ENCODE results near the gene DHX15. TPM values are rescaled to one million over a fixed set of nuclear protein-coding genes. Genes with fewer than 3 reads are reported as not detected.

Gene DHX15
- total and polyA plus RNA-seq, 2 of the 13 experiments (the other 11 are each of a cell fraction or from before 2014, with no cell fraction given) = 92.9 to 165 TPM

DNA sequence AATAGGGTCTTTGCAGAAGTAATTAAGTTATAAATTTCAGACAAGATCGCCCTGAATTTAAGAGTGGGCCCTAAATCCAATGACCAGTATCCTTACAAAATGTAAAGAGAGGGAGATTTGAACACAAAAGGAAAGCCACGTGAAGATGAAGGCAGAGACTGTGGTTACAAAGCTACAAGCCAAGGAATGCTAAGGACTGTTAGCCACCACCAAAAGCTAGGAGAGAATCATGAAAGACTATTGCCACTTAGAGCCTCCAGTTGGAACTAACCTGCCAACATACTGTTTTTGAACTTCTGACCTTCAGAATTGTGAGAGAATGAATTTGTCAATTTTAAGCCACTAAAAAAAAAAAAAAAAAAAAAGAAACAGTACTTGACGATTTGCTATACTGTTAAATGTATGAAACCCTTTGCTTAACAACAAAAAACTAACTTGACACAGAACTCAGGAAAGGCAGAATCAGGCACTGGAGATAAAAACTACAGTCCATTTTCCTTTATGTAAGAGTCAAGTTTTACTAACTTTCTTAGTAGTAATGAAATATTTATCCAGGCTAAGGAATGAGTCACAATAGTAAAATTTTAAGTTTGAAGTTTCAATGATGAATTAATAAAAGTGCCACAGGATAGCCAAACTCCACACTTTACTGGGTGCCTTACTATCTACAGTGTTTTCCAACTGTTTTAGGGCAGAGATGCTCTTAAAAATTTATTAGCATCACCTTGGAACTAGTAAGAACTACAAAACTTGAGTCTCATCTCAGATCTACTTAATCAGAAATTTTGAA lies 25.1 kb downstream of the DHX15 start:
- DNase-seq (ENCODE audit: low spot score) (no peak), FAIRE-seq (no peak), ATAC-seq (no peak)
- TF ChIP-seq, protein P1, sequence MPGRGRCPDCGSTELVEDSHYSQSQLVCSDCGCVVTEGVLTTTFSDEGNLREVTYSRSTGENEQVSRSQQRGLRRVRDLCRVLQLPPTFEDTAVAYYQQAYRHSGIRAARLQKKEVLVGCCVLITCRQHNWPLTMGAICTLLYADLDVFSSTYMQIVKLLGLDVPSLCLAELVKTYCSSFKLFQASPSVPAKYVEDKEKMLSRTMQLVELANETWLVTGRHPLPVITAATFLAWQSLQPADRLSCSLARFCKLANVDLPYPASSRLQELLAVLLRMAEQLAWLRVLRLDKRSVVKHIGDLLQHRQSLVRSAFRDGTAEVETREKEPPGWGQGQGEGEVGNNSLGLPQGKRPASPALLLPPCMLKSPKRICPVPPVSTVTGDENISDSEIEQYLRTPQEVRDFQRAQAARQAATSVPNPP (CRISPR knock-in tag; IDR thresholded peaks at IDR 0.05) = no peak
- TF ChIP-seq, protein P2, sequence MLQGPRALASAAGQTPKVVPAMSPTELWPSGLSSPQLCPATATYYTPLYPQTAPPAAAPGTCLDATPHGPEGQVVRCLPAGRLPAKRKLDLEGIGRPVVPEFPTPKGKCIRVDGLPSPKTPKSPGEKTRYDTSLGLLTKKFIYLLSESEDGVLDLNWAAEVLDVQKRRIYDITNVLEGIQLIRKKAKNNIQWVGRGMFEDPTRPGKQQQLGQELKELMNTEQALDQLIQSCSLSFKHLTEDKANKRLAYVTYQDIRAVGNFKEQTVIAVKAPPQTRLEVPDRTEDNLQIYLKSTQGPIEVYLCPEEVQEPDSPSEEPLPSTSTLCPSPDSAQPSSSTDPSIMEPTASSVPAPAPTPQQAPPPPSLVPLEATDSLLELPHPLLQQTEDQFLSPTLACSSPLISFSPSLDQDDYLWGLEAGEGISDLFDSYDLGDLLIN (CRISPR knock-in tag; IDR thresholded peaks at IDR 0.05; ENCODE audit: borderline replicate concordance) = no peak
- TF ChIP-seq HNRNPL (IDR thresholded peaks at IDR 0.05; ENCODE audit: low read depth, low read length) = no peak
- no peak overlapping the region for H2AFZ ChIP-seq (ENCODE audit: low read length)
- ChIA-PET CTCF (ENCODE audit: low intra/inter-chr PET ratio, low total read pairs) (no interaction called here), POLR2A (interaction anchor here (2.5 kb wide), 1 partner anchor 25 kb away, joined by 6 read pairs; the partner anchor contains the start of gene DHX15)
- no TSS peak for BruUV-seq (replicated peaks)
- no peak overlapping the region for H3K4me3 ChIP-seq (replicated peaks in 1 of 3; ENCODE audit: insufficient read depth in 1 of 3, low read depth in 2 of 3, low read length in 3 of 3)
- peaks cover 83% of the 10 kb centered on the region for H4K20me1 ChIP-seq (ENCODE audit: insufficient read depth, low read length)
- H3K36me3 ChIP-seq (replicated peaks in 1 of 2; ENCODE audit: control insufficient read depth in 1 of 2, insufficient read depth in 2 of 2, low read length in 2 of 2) = peaks cover 10 to 40% of the 10 kb centered on the region in 2 experiments
- in situ Hi-C loops (cut with HindIII; ENCODE audit: extremely low pct_ligation_motif_present, low pct_unique_long_range_greater_than_20kb) = no loop called here
- H3K27ac ChIP-seq (ENCODE audit: extremely low read length, insufficient read depth, low read length) = no peak overlapping the region
- no peak overlapping the region for H3K9ac ChIP-seq (ENCODE audit: insufficient read depth, low read depth, low read length)
- H3K9me3 ChIP-seq (ENCODE audit: low read length) = no peaks in the 10 kb centered on the region
- intact Hi-C loops (cut with micrococcal nuclease; ENCODE audit: unreplicated experiment) = no loop called here
- H3K27me3 ChIP-seq (ENCODE audit: control insufficient read depth in 1 of 2, insufficient read depth in 2 of 2, low read length in 2 of 2) = no peaks in the 10 kb centered on the region
- H3K4me1 ChIP-seq (ENCODE audit: insufficient read depth, low read length) = peaks cover 47% of the 10 kb centered on the region
- H3K4me2 ChIP-seq (ENCODE audit: low read depth, low read length) = no peak overlapping the region
- H3K79me2 ChIP-seq (ENCODE audit: insufficient read depth, low read length) = peaks cover 97% of the 10 kb centered on the region
- WGBS (ENCODE audit: low lambda C conversion rate) = 93% methylated on average over 3 of the region's 3 CpGs

Data from HepG2 (cell line).